HepG2 (cell line): ENCODE data around the gene TRAPPC12. TPM values are rescaled to one million over a fixed set of nuclear protein-coding genes. Genes with fewer than 3 reads are reported as not detected.

ENCODE experiments used
- CEBPB ChIP-seq: IDR thresholded peaks from 2 replicates; pipeline ENCODE4 v1.6.1; 2011; ENCODE audit warnings: low read depth, low read length, improper control_type of control experiment, borderline replicate concordance
- FOXK1 ChIP-seq: sonication (generic); formaldehyde crosslinking; IDR thresholded peaks from 2 replicates; pipeline ENCODE4 v1.4.0; 2020; ENCODE audit warnings: low read depth, missing genetic modification reagents, borderline replicate concordance
- JUND ChIP-seq: sonication (generic); formaldehyde crosslinking; IDR thresholded peaks from 2 replicates; pipeline ENCODE4 v1.8.0; 2022; ENCODE audit warnings: mild to moderate bottlenecking, missing genetic modification reagents
- MXD4 ChIP-seq: IDR thresholded peaks from 2 replicates; pipeline ENCODE4 v1.6.1; 2016; ENCODE audit warnings: mild to moderate bottlenecking, missing biosample characterization, missing genetic modification reagents
- SMYD3 ChIP-seq: sonication (generic); formaldehyde crosslinking; IDR thresholded peaks from 2 replicates; pipeline ENCODE4 v1.8.1; 2023; ENCODE audit warnings: mild to moderate bottlenecking, missing genetic modification reagents
- ZBTB1 ChIP-seq: sonication (generic); formaldehyde crosslinking; IDR thresholded peaks from 2 replicates; pipeline ENCODE4 v1.4.0; 2020; ENCODE audit warnings: missing genetic modification reagents, borderline replicate concordance
- ZBTB7A ChIP-seq: sonication (generic); formaldehyde crosslinking; IDR thresholded peaks from 2 replicates; pipeline ENCODE4 v1.8.0; 2022; ENCODE audit warnings: mild to moderate bottlenecking, missing genetic modification reagents
- ZNF256 ChIP-seq: sonication (generic); formaldehyde crosslinking; conservative IDR thresholded peaks from 2 replicates; pipeline ENCODE4 v1.4.0; 2020; ENCODE audit warnings: missing genetic modification reagents
- ZNF577 ChIP-seq: sonication (generic); formaldehyde crosslinking; IDR thresholded peaks from 2 replicates; pipeline ENCODE4 v1.4.0; 2020; ENCODE audit warnings: mild to moderate bottlenecking, low read depth, missing genetic modification reagents, borderline replicate concordance
- polyA plus RNA-seq, 8 experiments: library from polyadenylated mRNA; depleted of rRNA in 3 of 8; stranded (reverse) in 7 of 8; unstranded in 1 of 8; fragments of >200 nt; fragmentation: Illumina TruSeq in 4 of 8; extraction: Trizol in 4 of 8; gene quantifications; 2 replicates each; pipeline versions ENCODE4 v1.2.1 to v1.2.3, GENCODE V29; 2011 to 2016; ENCODE audit warnings: low read depth in 4 of 8, missing spikeins in 1 of 8, mixed read lengths in 1 of 8; ENCODE audit not compliant: insufficient read depth in 1 of 8
- total RNA-seq, 5 experiments: library from RNA; depleted of rRNA; stranded (reverse); fragments of >200 nt; fragmentation: Illumina TruSeq; extraction: Trizol; gene quantifications; 2 replicates each; pipeline ENCODE4 v1.2.3, GENCODE V29; 2016; ENCODE audit warnings: low read depth in 1 of 5
- TF ChIP-seq, protein P1 (sequence below): sonication (generic); formaldehyde crosslinking; IDR thresholded peaks from 2 replicates; pipeline ENCODE4 v1.4.0; 2020; ENCODE audit warnings: mild to moderate bottlenecking, low read depth, missing genetic modification reagents
- TF ChIP-seq, protein P2 (sequence below): sonication (generic); formaldehyde crosslinking; IDR thresholded peaks from 2 replicates; pipeline ENCODE4 v1.9.0; 2021; ENCODE audit warnings: missing genetic modification reagents, borderline replicate concordance
- TF ChIP-seq, protein P3 (sequence below): sonication (generic); formaldehyde crosslinking; IDR thresholded peaks from 2 replicates; pipeline ENCODE4 v1.4.0; 2020; ENCODE audit warnings: mild to moderate bottlenecking, low read depth, missing genetic modification reagents
- TF ChIP-seq, protein P4 (sequence below): sonication (generic); formaldehyde crosslinking; IDR thresholded peaks from 2 replicates; pipeline ENCODE4 v1.5.0; 2020; ENCODE audit warnings: mild to moderate bottlenecking, missing genetic modification reagents, moderate library complexity
- TF ChIP-seq, protein P5 (sequence below): sonication (generic); formaldehyde crosslinking; IDR thresholded peaks from 2 replicates; pipeline ENCODE4 v1.5.1; 2020; ENCODE audit warnings: missing genetic modification reagents, mild to moderate bottlenecking, borderline replicate concordance

TRAPPC12 gene
- total and polyA plus RNA-seq, 2 of the 13 experiments (the other 11 are each of a cell fraction or from before 2014, with no cell fraction given), result 46.4 to 97.7 TPM

DNA sequence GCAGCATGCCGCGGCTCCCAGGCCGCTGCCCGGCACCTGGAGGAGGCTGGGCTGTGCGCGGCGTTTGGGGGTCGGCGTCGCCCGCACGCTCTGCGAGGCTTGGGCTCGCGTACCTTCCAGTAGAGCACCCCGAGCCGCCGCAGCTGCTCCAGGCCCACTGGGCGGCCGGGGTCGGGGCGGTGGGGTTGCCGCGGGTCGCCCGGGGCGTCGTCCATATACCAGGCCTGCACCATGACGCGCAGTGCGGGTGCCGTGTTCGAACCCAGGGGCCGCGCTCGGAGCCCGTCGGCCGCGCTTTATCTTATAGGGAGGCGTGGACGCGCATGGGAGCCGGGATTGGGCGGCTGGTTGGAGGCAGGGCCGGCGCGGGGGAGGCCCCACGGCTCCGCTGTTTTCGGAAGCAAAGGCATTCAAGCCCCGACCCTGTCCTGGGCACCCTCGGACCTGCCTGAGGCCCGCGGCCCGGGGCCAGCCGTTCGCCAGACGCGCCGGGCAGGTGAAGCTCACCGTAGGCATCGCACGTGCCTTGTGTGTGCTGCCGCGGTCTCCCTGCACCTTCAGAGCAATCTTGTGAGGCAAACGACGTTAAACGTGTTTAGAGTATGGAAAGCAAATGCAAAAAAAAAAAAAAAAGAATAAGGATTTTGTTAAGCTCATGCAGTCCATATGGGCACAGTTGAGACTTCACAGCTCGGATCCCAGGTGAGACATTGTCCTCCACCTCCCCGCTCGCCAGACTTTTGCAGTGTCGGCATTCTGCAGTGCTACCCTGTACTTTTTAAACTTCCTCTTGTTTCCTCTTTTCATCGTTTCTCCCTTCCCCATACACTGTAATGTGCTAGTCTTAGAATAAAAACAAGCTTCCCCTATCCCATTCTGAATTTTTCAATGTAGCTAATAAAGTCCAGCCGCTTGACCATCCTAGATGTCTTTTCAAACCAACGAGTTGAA, 140.0 kb downstream of the TRAPPC12 start, which contains the start of gene ADI1 (continued):
- TF ChIP-seq JUND (no peak), ZNF577 (peak; percentile 94; the same call in 1 of the 2 replicates), ZNF256 (peak; percentile 85; the same call in 1 of the 2 replicates), FOXK1 (0 out of 2 replicates have a peak, but pooled peaks have one; percentile 12), ZBTB1 (peak; percentile 45; the same call in 1 of the 2 replicates), MXD4 (CRISPR knock-in tag) (peak; percentile 91), SMYD3 (CRISPR knock-in tag) (peak; percentile 99), ZBTB7A (CRISPR knock-in tag) (peak; percentile 41; the same call in 1 of the 2 replicates), CEBPB (no peak)
- TF ChIP-seq, protein P1, sequence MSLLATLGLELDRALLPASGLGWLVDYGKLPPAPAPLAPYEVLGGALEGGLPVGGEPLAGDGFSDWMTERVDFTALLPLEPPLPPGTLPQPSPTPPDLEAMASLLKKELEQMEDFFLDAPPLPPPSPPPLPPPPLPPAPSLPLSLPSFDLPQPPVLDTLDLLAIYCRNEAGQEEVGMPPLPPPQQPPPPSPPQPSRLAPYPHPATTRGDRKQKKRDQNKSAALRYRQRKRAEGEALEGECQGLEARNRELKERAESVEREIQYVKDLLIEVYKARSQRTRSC (CRISPR knock-in tag), result no peak
- TF ChIP-seq, protein P2, sequence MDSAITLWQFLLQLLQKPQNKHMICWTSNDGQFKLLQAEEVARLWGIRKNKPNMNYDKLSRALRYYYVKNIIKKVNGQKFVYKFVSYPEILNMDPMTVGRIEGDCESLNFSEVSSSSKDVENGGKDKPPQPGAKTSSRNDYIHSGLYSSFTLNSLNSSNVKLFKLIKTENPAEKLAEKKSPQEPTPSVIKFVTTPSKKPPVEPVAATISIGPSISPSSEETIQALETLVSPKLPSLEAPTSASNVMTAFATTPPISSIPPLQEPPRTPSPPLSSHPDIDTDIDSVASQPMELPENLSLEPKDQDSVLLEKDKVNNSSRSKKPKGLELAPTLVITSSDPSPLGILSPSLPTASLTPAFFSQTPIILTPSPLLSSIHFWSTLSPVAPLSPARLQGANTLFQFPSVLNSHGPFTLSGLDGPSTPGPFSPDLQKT, result no peak
- TF ChIP-seq, protein P3, sequence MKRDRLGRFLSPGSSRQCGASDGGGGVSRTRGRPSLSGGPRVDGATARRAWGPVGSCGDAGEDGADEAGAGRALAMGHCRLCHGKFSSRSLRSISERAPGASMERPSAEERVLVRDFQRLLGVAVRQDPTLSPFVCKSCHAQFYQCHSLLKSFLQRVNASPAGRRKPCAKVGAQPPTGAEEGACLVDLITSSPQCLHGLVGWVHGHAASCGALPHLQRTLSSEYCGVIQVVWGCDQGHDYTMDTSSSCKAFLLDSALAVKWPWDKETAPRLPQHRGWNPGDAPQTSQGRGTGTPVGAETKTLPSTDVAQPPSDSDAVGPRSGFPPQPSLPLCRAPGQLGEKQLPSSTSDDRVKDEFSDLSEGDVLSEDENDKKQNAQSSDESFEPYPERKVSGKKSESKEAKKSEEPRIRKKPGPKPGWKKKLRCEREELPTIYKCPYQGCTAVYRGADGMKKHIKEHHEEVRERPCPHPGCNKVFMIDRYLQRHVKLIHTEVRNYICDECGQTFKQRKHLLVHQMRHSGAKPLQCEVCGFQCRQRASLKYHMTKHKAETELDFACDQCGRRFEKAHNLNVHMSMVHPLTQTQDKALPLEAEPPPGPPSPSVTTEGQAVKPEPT (CRISPR knock-in tag), result peak; percentile 97
- TF ChIP-seq, protein P4, sequence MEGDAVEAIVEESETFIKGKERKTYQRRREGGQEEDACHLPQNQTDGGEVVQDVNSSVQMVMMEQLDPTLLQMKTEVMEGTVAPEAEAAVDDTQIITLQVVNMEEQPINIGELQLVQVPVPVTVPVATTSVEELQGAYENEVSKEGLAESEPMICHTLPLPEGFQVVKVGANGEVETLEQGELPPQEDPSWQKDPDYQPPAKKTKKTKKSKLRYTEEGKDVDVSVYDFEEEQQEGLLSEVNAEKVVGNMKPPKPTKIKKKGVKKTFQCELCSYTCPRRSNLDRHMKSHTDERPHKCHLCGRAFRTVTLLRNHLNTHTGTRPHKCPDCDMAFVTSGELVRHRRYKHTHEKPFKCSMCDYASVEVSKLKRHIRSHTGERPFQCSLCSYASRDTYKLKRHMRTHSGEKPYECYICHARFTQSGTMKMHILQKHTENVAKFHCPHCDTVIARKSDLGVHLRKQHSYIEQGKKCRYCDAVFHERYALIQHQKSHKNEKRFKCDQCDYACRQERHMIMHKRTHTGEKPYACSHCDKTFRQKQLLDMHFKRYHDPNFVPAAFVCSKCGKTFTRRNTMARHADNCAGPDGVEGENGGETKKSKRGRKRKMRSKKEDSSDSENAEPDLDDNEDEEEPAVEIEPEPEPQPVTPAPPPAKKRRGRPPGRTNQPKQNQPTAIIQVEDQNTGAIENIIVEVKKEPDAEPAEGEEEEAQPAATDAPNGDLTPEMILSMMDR (CRISPR knock-in tag), result peak; percentile 1; the same call in 1 of the 2 replicates
- TF ChIP-seq, protein P5, sequence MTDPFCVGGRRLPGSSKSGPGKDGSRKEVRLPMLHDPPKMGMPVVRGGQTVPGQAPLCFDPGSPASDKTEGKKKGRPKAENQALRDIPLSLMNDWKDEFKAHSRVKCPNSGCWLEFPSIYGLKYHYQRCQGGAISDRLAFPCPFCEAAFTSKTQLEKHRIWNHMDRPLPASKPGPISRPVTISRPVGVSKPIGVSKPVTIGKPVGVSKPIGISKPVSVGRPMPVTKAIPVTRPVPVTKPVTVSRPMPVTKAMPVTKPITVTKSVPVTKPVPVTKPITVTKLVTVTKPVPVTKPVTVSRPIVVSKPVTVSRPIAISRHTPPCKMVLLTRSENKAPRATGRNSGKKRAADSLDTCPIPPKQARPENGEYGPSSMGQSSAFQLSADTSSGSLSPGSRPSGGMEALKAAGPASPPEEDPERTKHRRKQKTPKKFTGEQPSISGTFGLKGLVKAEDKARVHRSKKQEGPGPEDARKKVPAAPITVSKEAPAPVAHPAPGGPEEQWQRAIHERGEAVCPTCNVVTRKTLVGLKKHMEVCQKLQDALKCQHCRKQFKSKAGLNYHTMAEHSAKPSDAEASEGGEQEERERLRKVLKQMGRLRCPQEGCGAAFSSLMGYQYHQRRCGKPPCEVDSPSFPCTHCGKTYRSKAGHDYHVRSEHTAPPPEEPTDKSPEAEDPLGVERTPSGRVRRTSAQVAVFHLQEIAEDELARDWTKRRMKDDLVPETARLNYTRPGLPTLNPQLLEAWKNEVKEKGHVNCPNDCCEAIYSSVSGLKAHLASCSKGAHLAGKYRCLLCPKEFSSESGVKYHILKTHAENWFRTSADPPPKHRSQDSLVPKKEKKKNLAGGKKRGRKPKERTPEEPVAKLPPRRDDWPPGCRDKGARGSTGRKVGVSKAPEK (CRISPR knock-in tag), result no peak
